ENCODE data around the gene GMPR2.
"Not testable (repeated sequence)": the region's sequence is repeated elsewhere in the genome, so short reads cannot be mapped to it uniquely, and the experiment has no call there.

The GMPR2 gene

DNA sequence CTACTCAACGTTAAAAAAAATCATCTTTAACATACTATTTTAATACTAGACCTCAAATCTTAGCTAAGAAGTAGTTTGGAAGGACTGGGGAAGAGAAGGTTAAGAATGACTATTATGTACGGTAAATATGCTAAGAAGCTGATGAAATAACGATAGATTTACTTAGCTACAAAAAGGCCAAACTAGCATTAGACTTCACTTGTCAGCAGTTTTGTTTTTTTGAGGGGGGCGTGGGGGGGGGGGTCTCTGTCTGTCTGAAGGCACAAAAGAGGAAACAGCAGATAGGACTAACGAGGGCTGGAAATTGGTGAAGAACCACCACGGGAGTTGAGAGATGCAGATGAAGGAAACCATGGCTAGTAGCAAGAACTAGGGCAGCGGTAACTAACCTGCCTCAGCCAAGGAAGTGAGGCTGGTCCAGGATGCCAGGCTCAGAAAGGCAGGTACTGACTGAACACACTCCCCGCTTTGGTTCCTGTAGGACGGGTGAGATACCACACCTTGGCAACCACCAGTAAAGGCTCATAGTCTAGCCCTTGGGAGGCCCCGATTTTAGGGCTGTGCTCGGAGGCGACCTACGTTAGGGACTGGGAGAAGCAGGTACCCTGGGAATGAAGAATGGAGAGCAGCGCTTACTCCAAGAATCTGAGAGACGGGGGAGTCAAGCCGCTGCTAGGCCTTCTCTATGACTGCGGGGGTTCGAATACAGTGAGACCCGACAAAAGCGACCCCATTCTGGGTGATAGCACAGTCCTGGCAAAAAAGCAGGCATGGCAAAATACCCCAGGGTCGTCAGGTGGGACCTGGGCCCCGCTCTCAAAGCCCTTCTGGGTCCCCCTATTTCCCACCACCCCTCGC lies 1.2 kb upstream of the GMPR2 start:
- no peak for DNase-seq (ENCODE audit: low read depth in 2 of 2)

DNA sequence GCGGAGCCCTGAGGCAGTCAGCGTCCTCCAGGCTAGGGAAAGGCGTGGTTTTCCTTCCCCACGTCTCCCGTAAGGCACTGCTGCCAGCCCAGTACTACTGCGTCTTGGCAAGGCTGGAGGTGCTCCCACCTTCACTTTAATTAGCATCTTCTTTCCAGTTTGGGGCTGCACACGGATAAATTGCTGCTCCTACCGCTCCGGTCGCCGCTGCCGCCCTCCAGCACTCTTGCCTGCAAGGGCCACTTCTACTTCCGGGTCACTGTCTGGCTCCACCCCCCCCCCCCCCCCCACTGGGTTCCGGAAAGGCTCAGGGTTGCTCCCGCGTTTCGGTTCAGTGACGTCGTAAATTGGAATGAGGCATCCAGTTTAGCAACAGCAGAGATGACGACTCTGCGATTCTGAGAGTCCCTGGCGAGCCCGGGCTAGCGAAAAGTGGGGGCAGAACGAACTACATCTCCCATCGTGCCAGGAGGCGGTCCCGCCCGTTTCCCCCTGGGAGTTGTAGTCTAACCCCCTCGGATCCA lies 546 bp upstream of the GMPR2 start, which contains the start of gene NEDD8:
Gene NEDD8 (minus strand): TSS at position 247 of the 524 bp plus-strand sequence. CDS start 100 bp downstream, at position 147.
- DNase-seq (ENCODE audit: low read depth in 2 of 2), result peak; percentile 83 to 91

DNA sequence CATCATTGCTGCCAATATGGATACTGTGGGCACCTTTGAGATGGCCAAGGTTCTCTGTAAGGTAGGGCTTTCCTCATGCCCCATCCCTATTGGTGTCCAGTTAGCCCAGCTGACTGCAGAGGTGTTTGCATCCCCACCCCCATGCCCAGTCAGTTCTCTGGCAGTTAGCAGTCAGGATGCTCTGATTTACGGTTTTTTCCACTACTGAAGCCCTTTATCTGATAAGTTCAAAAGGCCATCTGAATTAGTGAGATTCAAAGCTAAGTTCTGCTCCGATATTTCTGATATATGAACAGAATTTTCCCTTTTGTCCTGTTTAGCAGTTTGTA lies 773 bp downstream of the GMPR2 start:
- no peak for DNase-seq (ENCODE audit: low read depth in 2 of 2)

DNA sequence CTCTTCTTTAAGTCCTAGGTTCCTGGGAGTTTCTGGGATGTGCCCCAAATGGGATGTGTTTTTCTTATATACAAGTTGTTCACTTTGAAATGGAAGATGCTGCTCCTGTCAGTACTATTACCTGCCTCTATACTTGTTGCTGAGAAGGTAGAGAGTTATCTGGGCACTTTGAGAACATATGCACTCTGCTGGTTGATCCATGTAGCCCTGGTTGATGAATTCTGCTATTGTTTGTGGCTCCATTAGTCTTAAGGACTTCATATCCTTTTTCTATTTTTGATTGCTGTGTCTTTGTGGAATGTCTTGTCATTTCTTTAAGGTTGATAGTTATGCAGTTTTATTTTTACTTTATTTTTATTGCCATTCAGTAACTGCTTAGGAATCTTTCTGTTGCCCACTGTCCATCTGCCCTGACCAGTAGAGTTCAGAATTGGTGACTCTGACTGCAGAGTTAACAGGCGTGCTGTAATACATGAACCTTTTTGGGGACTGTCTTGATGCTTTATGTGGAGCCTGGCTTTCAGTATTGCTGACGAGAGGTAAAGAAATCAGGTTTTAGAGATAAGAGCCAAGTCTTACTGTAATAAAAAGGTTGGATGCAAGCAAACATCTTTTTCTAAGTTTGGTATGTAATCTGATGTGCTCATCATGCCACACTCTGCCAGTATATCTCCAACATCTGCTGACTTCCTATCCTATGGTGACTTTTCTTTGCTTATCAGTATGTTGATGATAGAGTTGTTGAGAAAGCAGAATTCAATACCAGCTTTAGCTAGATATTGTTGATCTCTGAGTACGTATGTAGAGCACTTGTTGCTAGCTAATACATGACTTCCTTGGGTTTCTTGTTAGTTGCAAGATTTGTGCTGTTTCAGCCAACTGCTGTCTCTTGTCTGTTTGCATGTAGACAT lies 1.6 kb downstream of the GMPR2 start:
- no peak for DNase-seq (ENCODE audit: low read depth in 2 of 2)

DNA sequence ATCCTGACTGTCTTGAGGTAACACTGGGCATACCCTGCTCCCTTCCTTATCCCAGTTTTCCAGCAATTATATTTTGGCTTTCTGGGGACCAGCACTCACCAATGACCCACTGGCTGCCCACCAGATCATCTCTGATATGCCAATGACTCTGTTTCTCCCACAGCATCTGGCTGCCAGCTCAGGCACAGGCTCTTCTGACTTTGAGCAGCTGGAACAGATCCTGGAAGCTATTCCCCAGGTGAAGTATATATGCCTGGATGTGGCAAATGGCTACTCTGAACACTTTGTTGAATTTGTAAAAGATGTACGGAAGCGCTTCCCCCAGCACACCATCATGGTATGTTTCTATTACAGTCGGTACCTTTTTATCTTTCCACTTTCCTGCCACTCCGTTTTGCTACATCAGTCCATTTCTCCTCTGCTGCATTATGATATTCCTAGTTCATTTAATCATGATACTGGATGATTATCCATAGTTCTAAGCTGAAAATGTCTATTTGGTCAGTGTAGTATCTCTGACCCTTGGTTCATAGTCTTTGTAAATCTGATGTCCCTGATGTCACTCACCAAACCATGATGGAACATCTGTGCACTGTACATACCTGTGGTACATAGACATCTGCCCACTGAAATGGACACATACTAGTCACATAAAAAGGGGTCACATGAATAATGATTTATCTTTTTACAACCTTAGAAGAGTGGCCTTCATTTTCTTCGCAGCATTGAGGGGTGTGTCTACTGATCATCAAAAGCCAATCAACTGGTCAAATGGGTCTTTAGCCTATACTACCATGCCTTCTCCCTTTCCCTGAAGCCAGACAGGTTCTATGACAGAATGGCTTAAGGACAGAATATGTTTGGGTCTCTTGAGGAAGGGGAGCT lies 3.3 kb downstream of the GMPR2 start:
- DNase-seq (ENCODE audit: low read depth in 2 of 2), result no peak

DNA sequence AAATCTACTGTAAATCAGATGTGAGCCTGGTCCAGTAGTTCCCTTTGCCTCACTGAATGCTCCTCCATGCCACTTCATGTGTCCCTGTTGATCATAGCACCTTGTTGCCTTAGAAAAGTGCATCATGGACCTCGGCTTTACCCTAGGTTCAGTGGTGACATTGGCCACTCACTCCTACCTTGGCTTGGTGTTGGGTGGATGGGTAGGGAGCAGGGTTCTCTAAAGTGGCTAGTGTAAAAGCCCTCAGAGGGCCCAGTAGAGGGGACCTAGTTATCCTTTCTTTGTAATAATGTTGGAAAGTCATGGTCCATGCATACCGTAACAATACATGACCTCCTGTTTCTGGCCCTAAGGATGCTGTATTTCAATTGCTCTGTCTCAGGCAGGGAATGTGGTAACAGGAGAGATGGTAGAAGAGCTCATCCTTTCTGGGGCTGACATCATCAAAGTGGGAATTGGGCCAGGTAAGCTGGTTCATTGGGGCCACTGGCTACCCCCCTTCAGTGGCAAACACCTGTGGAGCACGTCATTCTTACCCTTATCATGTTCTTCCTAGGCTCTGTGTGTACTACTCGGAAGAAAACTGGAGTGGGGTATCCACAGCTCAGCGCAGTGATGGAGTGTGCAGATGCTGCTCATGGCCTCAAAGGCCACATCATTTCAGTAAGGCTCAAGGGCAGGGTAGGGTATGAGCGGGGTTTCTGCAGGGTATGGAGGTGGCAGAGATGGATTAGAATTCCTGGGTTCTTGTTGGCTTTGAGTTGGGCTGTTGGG lies 4.1 kb downstream of the GMPR2 start:
- DNase-seq (ENCODE audit: low read depth in 2 of 2), result no peak

DNA sequence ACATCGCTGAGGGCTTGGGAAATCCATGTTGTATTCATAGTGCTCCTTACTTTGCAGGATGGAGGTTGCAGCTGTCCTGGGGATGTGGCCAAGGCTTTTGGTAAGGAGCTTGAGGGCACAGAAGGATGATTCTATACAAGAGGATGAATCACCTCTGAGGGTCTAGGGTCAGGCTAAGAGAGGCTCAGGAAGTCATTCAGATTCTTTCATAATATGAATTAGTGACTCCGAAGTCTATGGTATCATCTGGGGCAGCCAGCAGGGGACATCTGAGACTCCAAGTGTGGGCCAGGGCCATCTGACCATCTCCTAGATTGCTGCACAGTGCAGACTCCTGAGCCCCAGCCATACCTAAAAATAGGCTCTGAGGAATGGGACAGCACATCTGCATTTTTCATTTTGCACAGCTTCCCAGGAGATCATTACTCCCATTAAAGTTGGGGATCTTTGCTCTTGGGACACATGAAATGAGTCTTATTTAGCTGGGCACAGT lies 4.8 kb downstream of the GMPR2 start:
- no peak for DNase-seq (ENCODE audit: low read depth in 2 of 2)

DNA sequence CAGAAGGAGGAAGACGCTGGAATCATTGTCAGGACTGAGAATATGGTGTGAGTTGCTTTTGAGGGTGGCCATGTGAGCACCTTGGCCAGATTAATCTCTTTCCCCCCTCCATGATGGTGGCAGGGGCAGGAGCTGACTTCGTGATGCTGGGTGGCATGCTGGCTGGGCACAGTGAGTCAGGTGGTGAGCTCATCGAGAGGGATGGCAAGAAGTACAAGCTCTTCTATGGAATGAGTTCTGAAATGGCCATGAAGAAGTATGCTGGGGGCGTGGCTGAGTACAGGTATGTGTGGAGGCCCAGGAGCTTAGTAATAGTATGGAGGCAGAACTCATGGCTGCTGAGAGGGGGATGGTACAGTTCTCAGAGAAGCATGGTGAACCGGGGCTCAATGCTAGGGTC lies 5.4 kb downstream of the GMPR2 start:
- DNase-seq (ENCODE audit: low read depth in 2 of 2), result no peak

DNA sequence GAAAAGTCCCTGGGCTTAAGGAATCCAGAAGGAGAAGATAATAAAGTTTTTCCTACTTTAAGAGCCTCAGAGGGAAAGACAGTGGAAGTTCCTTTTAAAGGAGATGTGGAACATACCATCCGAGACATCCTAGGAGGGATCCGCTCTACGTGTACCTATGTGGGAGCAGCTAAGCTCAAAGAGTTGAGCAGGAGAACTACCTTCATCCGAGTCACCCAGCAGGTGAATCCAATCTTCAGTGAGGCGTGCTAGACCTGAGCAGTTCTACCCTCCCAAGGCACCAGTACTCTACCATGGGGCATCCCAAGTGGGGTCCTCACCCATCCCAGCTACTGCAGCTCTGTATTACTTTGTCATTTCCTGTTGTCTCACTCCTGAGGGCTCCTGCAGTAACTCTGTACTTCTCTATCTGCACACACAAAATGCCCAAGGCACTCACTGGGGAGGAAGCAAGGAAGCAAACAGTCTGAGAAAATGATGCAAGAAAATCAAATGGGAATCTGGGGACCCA lies 5.9 kb downstream of the GMPR2 start:
- no peak for DNase-seq (ENCODE audit: low read depth in 2 of 2)

DNA sequence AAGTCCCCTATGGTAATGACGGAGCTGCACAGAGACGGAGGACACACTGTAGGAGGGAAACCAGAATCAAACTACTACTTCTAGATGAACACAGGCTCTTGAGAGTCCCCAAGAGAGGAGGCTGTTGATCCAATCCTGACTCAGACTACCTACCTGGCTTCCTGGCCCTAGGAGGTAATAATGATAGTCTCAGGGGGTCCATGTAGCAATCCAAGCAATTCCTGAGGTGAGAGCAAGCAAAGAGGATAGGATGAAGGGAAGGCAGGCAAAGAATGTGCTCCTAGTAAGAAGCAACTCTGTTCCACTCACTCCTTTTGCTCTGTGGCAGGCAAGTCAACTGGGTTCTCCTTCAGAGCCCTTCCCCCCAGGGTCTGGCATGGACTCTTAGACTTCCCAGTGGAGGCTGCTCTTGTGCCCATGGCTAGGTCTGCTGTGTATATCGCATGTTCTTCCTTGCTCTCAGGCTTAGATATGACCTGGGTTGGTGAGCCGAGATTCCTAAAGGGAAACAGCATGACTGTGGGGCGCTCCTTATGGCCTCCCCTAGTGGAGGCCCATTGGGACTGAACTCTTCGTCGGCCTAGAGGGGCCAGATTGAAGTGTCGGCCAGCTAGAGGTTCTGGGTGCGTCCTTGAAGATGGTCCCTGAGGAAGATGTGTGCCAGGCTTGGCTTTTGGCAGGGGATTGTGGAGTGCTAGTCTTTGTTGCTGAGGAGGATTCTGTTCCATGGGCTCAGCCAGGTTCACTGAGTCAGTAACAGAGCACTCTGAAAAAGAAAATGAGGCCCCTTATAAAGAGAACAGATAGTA lies 7.6 kb downstream of the GMPR2 start:
- no peak for DNase-seq (ENCODE audit: low read depth in 2 of 2)

DNA sequence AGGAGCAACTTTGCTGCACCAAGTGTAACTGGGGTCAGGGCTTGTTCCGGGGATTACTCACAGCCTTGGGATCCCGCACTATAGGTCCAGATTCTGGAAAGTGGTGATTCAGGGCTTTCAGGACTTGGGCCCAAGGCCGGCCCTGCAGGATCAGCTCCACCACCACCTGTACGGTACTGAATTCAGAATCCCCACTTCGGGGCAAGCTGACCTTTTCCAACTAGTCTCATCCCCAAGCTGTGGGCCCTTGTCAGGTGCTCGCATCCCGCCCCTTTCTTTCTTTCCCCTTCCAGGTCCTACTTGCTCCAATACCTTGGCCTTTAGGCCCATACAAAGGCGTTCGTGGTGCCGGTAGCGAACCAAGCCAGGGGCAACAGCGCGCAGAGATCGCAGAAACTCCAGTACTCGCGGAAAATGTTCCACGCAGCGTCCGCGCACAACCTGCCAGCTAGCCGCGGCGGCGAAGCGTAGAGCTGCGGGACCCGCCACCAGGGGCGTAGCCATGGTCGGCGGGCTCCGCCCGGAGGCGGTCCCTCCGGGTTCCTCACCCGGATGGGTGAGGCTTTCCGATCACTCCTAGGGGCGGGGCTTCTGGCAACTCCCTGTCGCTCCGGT lies 9.2 kb downstream of the GMPR2 start:
- peak; percentile 88 to 96 for DNase-seq (ENCODE audit: low read depth in 2 of 2)

DNA sequence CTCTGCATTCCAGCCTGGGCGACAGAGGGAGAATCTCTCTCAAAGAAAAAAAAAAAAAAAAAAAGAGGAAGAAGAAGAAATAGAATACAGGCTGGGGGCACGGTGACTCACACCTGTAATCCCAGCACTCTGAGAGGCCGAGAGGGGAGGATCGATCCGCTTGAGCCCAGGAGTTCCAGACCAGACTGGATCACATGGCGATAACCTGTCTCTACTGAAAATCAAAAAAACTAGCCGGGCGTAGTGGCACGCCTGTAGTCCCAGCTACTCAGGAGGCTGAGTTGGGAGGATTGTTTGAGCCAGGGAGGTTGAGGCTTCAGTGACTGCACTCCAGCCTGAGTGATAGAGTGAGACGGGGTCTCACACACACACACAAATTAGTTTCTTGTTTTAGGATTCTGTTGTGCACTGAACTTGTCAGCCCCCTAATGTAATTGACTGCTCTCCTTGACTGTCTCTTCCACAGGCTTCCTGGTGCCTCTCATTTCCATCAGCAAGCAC lies 10.7 kb downstream of the GMPR2 start:
- DNase-seq (ENCODE audit: low read depth in 2 of 2), result no peak

DNA sequence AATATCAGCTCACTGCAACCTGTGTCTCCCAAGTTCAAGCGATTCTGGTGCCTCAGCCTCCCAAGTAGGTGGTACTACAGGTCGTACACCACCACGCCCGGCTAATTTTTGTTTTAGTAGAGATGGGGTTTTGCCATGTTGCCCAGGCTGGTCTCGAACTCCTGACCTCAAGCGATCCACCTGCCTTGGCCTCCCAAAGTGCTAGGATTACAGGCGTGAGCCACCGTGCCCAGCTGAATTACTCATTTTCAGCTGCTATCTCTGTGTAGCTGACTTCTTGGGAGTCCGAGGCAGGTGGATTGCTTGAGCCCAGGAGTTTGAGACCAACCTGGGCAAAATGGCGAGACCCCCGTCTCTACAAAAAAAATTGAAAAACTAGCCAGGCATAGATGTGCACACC lies 12.6 kb downstream of the GMPR2 start:
- DNase-seq (ENCODE audit: low read depth in 2 of 2), result not testable (repeated sequence)

DNA sequence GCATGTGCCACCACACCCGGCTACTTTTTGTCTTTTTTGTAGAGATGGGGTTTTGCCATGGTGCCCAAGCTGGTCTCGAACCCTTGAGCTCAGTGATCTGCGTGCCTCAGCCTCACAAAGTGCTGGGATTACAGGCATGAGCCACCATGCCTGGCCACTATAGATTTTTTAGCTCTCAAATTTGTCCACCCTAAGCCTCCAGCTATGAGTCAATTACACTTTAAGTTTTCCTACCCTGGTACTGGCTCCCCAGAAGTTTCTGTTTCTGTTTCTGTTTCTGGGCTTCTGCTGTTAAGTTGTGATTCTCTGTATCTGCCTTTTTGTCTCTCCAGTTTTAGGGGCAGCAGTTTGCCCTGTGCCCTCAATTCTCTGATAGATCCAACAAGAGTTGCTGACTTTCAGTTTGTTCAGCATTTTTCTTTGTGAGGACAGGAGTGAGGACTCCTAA lies 14.1 kb downstream of the GMPR2 start:
- DNase-seq (ENCODE audit: low read depth in 2 of 2), result peak in 1 of 2 donors; percentile 7

DNA sequence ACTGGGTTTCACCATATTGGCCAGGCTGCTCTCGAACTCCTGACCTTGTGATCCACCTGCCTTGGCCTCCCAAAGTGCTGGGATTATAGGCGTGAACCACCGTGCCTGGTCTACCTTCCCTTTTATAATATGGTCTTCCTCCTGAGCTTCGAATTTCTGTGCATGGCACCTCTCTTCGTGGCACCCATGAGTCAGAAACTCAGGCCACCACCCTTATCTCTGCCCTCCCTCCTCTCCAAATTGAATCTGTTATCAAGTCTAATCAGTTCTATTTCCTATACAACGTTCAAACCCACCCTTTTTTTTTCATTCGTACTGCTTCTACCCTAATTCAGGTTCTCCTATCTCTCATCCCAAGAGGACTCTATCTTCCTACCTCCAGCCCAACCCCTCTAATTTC lies 14.7 kb downstream of the GMPR2 start:
- DNase-seq (ENCODE audit: low read depth in 2 of 2), result no peak

DNA sequence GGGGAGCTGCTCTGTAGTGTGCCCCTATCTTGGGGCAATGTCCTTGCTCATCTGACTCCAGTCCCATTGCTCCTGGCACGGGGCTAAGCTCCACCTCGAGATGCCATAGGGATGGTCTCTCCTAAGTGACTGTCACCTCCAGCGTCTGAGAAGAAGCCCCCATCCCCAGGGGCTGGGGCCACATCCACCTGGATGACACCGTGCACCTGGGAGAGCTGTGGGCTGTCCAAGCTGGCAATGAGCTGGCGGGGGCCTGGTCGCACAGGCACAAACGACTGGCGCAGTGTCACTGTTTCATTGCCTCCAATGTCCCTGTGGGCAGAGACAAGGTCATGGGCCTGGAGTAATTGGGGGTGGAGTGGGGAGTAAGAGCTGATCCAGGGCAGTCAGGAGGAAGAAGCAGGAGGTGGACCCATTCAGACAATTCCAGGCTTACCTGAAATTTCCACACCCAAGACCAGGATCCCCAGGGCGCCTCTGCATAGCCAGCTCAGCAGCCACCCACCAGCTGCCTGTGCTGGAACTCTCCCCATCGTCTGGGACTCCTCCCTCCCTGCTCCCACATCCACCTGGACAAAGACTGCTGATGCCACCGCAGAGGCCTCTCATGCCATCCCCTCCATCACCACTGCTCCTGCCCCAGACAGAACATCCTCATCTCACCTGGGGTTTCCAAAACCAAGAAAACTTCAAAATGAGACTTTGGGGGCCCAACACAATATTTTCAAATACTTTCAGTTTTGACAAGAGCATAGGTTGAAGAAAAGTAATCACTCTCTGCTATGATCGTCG lies 16.7 kb downstream of the GMPR2 start:
- no peak for DNase-seq (ENCODE audit: low read depth in 2 of 2)

DNA sequence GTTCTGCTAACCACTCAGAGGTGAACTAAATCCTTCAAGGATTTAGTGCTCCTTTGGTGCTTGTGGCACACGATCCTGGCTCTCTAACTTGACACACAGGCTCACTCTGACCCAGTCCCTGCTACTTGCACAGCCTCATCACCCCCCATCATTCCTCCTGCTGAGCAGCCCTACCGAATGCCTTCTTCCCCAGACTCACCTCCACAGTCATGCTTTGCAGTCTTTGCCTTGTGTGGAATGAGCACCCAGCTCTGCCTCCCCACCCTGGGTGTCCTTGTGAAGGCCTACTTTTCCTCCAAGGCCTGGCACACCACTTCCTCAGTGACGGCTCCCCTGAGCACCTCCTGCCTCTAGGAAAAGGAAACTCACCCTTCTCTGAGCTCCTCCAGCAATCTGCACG lies 17.6 kb downstream of the GMPR2 start:
- no peak for DNase-seq (ENCODE audit: low read depth in 2 of 2)

DNA sequence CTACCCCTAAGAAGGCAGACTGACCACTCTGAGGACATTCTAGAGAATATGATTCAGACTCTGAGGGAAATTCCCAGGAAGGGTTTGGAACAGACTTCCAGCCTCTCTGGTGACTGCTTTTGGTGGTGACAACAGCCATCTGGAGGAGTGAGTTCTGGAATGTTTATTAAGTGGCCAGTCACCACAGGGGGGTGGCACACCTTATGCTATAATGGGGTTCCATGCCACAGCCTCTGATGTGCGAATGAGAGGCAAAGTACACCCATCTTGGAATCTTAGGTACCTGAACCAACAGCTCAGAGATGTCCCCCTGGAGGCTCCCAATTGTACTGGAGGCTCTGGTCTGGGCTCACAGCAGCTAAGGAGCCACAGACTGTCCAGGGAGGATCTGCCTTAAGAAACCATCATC lies 19.2 kb downstream of the GMPR2 start:
- no peak for DNase-seq (ENCODE audit: low read depth in 2 of 2)

All from stimulated activated CD4-positive, alpha-beta T cell treated with anti-CD3 and anti-CD28 coated beads, Interleukin-4, amount 100 ng/mL, for 48 hours (primary cell).